ENCODE measurements around the gene FMO4.

GRCh38 chr1:171311771-171312558 is 2.0 kb upstream of the FMO4 start:
- TF ChIP-seq CTCF (conservative IDR thresholded peaks at IDR 0.05; ENCODE audit: low read depth in 2 of 2) (no peak), POLR2AphosphoS5 (IDR thresholded peaks at IDR 0.05; ENCODE audit: low read depth) (no peak), EZH2 (IDR thresholded peaks at IDR 0.05; ENCODE audit: low read depth, unreplicated experiment) (no peak), REST (IDR thresholded peaks at IDR 0.05; ENCODE audit: unreplicated experiment) (no peak), NANOG (IDR thresholded peaks at IDR 0.05; ENCODE audit: borderline replicate concordance) (no peak), CREB1 (CRISPR knock-in tag; IDR thresholded peaks at IDR 0.05; ENCODE audit: low read depth) (no peak), JUNB (IDR thresholded peaks at IDR 0.05; ENCODE audit: unreplicated experiment) (no peak), EZH2phosphoT487 (IDR thresholded peaks at IDR 0.05; ENCODE audit: unreplicated experiment) (no peak)

All from GM23338 (cell line).